H1 (cell line): ENCODE results near the gene OSBPL3. TPM values are rescaled to one million over a fixed set of nuclear protein-coding genes. Genes with fewer than 3 reads are reported as not detected.

ENCODE experiments used
- CTCF ChIA-PET: fragments of 300-600 bp; sonication (Branson Sonifier 250); formaldehyde crosslinking; loops from one replicate; lab custom pipeline; 2021; ENCODE audit not compliant: partially characterized antibody; lab: Charles Lee
- POLR2A ChIA-PET: fragments of 300-600 bp; sonication (Branson Sonifier 250); formaldehyde crosslinking; loops from one replicate; lab custom pipeline; 2021; ENCODE audit warnings: inconsistent platforms; ENCODE audit not compliant: partially characterized antibody; lab: Charles Lee
- DNase-seq, 2 experiments: peaks; one replicate each; pipeline versions ENCODE4 v3.0.0 to v3.0.0-alpha.2; 2010 to 2022; ENCODE audit warnings: low spot score in 2 of 2, low read depth in 1 of 2, mixed read lengths in 1 of 2
- FAIRE-seq: peaks from 2 replicates; lab custom pipeline; 2011; peaks lifted over from hg19 to GRCh38; lab: Jason Lieb, UNC
- H2AFZ ChIP-seq: 2 replicates; pipeline ENCODE4 v1.8.1; 2012; ENCODE audit warnings: low read length, inconsistent platforms
- H2AK5ac ChIP-seq: 2 replicates; pipeline ENCODE4 v1.6.1; 2013; ENCODE audit warnings: low read depth, low read length
- H2BK120ac ChIP-seq: replicated peaks from 2 replicates; pipeline ENCODE3; 2013; ENCODE audit warnings: low read depth, low read length, inconsistent platforms
- H2BK12ac ChIP-seq: 2 replicates; pipeline ENCODE4 v1.6.1; 2013; ENCODE audit warnings: low read depth, low read length
- H2BK15ac ChIP-seq: 2 replicates; pipeline ENCODE4 v1.6.1; 2013; ENCODE audit warnings: low read length
- H2BK20ac ChIP-seq: 2 replicates; pipeline ENCODE4 v1.6.1; 2013; ENCODE audit warnings: low read length
- H2BK5ac ChIP-seq: 2 replicates; pipeline ENCODE4 v1.6.1; 2013; ENCODE audit warnings: low read depth, low read length
- H3K14ac ChIP-seq: 2 replicates; pipeline ENCODE4 v1.6.1; 2013; ENCODE audit warnings: inconsistent platforms; ENCODE audit not compliant: insufficient read length
- H3K18ac ChIP-seq: 2 replicates; pipeline ENCODE4 v1.6.1; 2013; ENCODE audit warnings: low read length; ENCODE audit errors: extremely low read depth
- H3K23ac ChIP-seq: 2 replicates; pipeline ENCODE4 v1.6.1; 2013; ENCODE audit warnings: inconsistent platforms; ENCODE audit not compliant: insufficient read length
- H3K23me2 ChIP-seq: 2 replicates; pipeline ENCODE4 v1.6.1; 2013; ENCODE audit warnings: low read depth, low read length
- H3K27ac ChIP-seq: 2 replicates; pipeline ENCODE4 v1.6.1; 2011; ENCODE audit warnings: low read depth, low read length, inconsistent platforms
- H3K27me3 ChIP-seq, 4 experiments: replicated peaks in 1 of 4; 1 replicate in 1 of 4; 2 replicates in 3 of 4; pipeline versions ENCODE4 v1.6.1 to v1.8.1; 2011 to 2013; ENCODE audit warnings: low read length in 3 of 4, mild to moderate bottlenecking in 3 of 4, inconsistent platforms in 2 of 4, mixed read lengths in 2 of 4, moderate library complexity in 1 of 4; ENCODE audit not compliant: control insufficient read depth in 3 of 4, insufficient read depth in 3 of 4; ENCODE audit errors: extremely low read depth in 1 of 4
- H3K36me3 ChIP-seq, 4 experiments: 2 replicates each; pipeline versions ENCODE4 v1.6.1 to v1.8.1; 2011 to 2013; ENCODE audit warnings: mild to moderate bottlenecking in 4 of 4, low read length in 3 of 4, moderate library complexity in 2 of 4, control low read depth in 1 of 4, inconsistent platforms in 1 of 4; ENCODE audit not compliant: insufficient read depth in 4 of 4, control insufficient read depth in 2 of 4
- H3K4ac ChIP-seq: replicated peaks from 2 replicates; pipeline ENCODE3; 2013; ENCODE audit warnings: low read length, low read depth, mixed read lengths, inconsistent platforms; ENCODE audit not compliant: insufficient read length
- H3K4me1 ChIP-seq, 4 experiments: replicated peaks in 1 of 4; 1 replicate in 1 of 4; 2 replicates in 3 of 4; pipeline versions ENCODE4 v1.6.1 to v1.8.1; 2011 to 2013; ENCODE audit warnings: low read length in 3 of 4, inconsistent platforms in 2 of 4, mixed read lengths in 1 of 4; ENCODE audit not compliant: insufficient read depth in 4 of 4, control insufficient read depth in 3 of 4
- H3K4me2 ChIP-seq, 2 experiments: 2 replicates each; pipeline versions ENCODE4 v1.6.1 to v1.8.1; 2011 to 2013; ENCODE audit warnings: low read depth in 2 of 2, low read length in 2 of 2, control low read depth in 1 of 2, inconsistent platforms in 1 of 2, mild to moderate bottlenecking in 1 of 2; ENCODE audit not compliant: insufficient read depth in 1 of 2
- H3K4me3 ChIP-seq, 4 experiments: fragments of 200-600, 300-600 bp in 1 of 4; sonication (generic), shearing (Covaris generic), sonication (Bioruptor Twin) in 1 of 4; 2 replicates each; pipeline versions ENCODE4 v1.5.1 to v1.8.1; 2011 to 2016; ENCODE audit warnings: low read length in 4 of 4, low read depth in 3 of 4, control low read depth in 2 of 4, inconsistent platforms in 2 of 4, mild to moderate bottlenecking in 2 of 4, mixed read lengths in 1 of 4, moderate library complexity in 1 of 4; ENCODE audit not compliant: insufficient read depth in 2 of 4; ENCODE audit errors: extremely low read depth in 1 of 4
- H3K56ac ChIP-seq: replicated peaks from 2 replicates; pipeline ENCODE3; 2013; ENCODE audit warnings: low read depth, mild to moderate bottlenecking, mixed read lengths, low read length, inconsistent platforms; ENCODE audit not compliant: insufficient read length
- H3K79me1 ChIP-seq: 2 replicates; pipeline ENCODE4 v1.6.1; 2013; ENCODE audit warnings: low read depth, low read length, control low read depth
- H3K79me2 ChIP-seq, 2 experiments: 2 replicates each; pipeline versions ENCODE4 v1.6.1 to v1.8.1; 2012 to 2013; ENCODE audit warnings: low read length in 2 of 2, mild to moderate bottlenecking in 2 of 2, inconsistent platforms in 1 of 2; ENCODE audit not compliant: insufficient read depth in 2 of 2, control insufficient read depth in 1 of 2
- H3K9ac ChIP-seq, 4 experiments: replicated peaks in 1 of 4; 1 replicate in 1 of 4; 2 replicates in 3 of 4; pipeline versions ENCODE4 v1.6.1 to v1.8.1; 2011 to 2013; ENCODE audit warnings: low read depth in 3 of 4, low read length in 3 of 4, control low read depth in 2 of 4, mild to moderate bottlenecking in 2 of 4, moderate library complexity in 2 of 4, inconsistent platforms in 1 of 4; ENCODE audit errors: extremely low read depth in 1 of 4
- H3K9me3 ChIP-seq, 2 experiments: 2 replicates each; pipeline versions ENCODE4 v1.6.1 to v1.8.1; 2012 to 2013; ENCODE audit warnings: mild to moderate bottlenecking in 2 of 2, moderate library complexity in 2 of 2, control low read depth in 1 of 2, inconsistent platforms in 1 of 2, low read depth in 1 of 2, low read length in 1 of 2, mixed read lengths in 1 of 2; ENCODE audit not compliant: insufficient read depth in 2 of 2
- H4K20me1 ChIP-seq, 2 experiments: replicated peaks in 1 of 2; 2 replicates each; pipeline versions ENCODE3 to v1.8.1; 2011 to 2013; ENCODE audit warnings: inconsistent platforms in 2 of 2, low read length in 2 of 2, mild to moderate bottlenecking in 1 of 2; ENCODE audit not compliant: insufficient read depth in 2 of 2, control insufficient read depth in 1 of 2
- H4K5ac ChIP-seq: 2 replicates; pipeline ENCODE4 v1.6.1; 2013; ENCODE audit warnings: low read length, low read depth, mixed read lengths, inconsistent platforms; ENCODE audit not compliant: insufficient read length
- H4K8ac ChIP-seq: 2 replicates; pipeline ENCODE4 v1.8.0; 2013; ENCODE audit warnings: mild to moderate bottlenecking, moderate library complexity, low read length, inconsistent platforms; ENCODE audit not compliant: insufficient read depth; ENCODE audit errors: extremely low read depth
- H4K91ac ChIP-seq: replicated peaks from 2 replicates; pipeline ENCODE3; 2013; ENCODE audit warnings: low read length, mixed read lengths, inconsistent platforms; ENCODE audit not compliant: insufficient read length
- BRCA1 ChIP-seq: IDR thresholded peaks from 2 replicates; pipeline ENCODE4 v1.6.1; 2012; ENCODE audit warnings: low read depth, low read length, improper control_type of control experiment
- EGR1 ChIP-seq: IDR thresholded peaks from 2 replicates; pipeline ENCODE4 v1.6.1; 2011; ENCODE audit warnings: low read depth, low read length, borderline replicate concordance
- EZH2 ChIP-seq: fragments of 200-600 bp; sonication (generic); IDR thresholded peaks from 2 replicates; pipeline ENCODE4 v1.7.1; 2012; ENCODE audit warnings: low read depth, mild to moderate bottlenecking, moderate library complexity, low read length, inconsistent platforms; ENCODE audit not compliant: severe bottlenecking
- GABPA ChIP-seq: IDR thresholded peaks from 2 replicates; pipeline ENCODE4 v1.6.1; 2011; ENCODE audit warnings: mild to moderate bottlenecking, low read length, moderate library complexity, borderline replicate concordance; ENCODE audit not compliant: insufficient read depth
- GTF2F1 ChIP-seq: IDR thresholded peaks from 2 replicates; pipeline ENCODE4 v1.6.1; 2012; ENCODE audit warnings: low read depth, low read length, improper control_type of control experiment, borderline replicate concordance
- PHF8 ChIP-seq: fragments of 200-600 bp; sonication (generic); conservative IDR thresholded peaks from 2 replicates; pipeline ENCODE4 v1.7.1; 2012; ENCODE audit warnings: low read depth, mild to moderate bottlenecking, inconsistent platforms, low read length, moderate library complexity
- POLR2A ChIP-seq, 2 experiments: IDR thresholded peaks; 1 replicate in 1 of 2; 2 replicates in 1 of 2; pipeline ENCODE4 v1.6.1; 2011; ENCODE audit warnings: low read depth in 2 of 2, low read length in 2 of 2, mild to moderate bottlenecking in 2 of 2; ENCODE audit errors: control extremely low read depth in 1 of 2
- POU5F1 ChIP-seq: IDR thresholded peaks from 2 replicates; pipeline ENCODE4 v1.6.1; 2011; ENCODE audit warnings: low read depth, mild to moderate bottlenecking, low read length, moderate library complexity
- SIN3A ChIP-seq, 2 experiments: IDR thresholded peaks in 1 of 2; conservative IDR thresholded peaks in 1 of 2; 2 replicates each; pipeline ENCODE4 v1.6.1; 2011 to 2012; ENCODE audit warnings: low read length in 2 of 2, improper control_type of control experiment in 1 of 2, low read depth in 1 of 2, mild to moderate bottlenecking in 1 of 2
- SP1 ChIP-seq: IDR thresholded peaks from 2 replicates; pipeline ENCODE4 v1.6.1; 2011; ENCODE audit warnings: low read depth, low read length
- SP4 ChIP-seq: IDR thresholded peaks from 2 replicates; pipeline ENCODE4 v1.6.1; 2012; ENCODE audit warnings: low read length, inconsistent platforms
- SUZ12 ChIP-seq: fragments of 200-600 bp; sonication (generic); IDR thresholded peaks from 2 replicates; pipeline ENCODE4 v1.6.1; 2012; ENCODE audit warnings: mild to moderate bottlenecking, inconsistent platforms, low read length, moderate library complexity, mixed read lengths
- TAF1 ChIP-seq: IDR thresholded peaks from 2 replicates; pipeline ENCODE4 v1.6.1; 2011; ENCODE audit warnings: mild to moderate bottlenecking, low read depth, low read length
- TBP ChIP-seq: IDR thresholded peaks from 2 replicates; pipeline ENCODE4 v1.6.1; 2011; ENCODE audit warnings: low read depth, low read length, improper control_type of control experiment
- whole genome bisulfite sequencing, 2 experiments: shearing (Covaris generic) in 1 of 2; methylation state at CpG; one replicate each; pipeline versions ENCODE4 v1.1.6 to v1.1.7; 2013 to 2015; ENCODE audit warnings: low lambda C conversion rate in 2 of 2, mixed read lengths in 2 of 2, inconsistent platforms in 1 of 2, low coverage in 1 of 2, missing lambda C conversion rate in 1 of 2; ENCODE audit not compliant: insufficient replicate concordance in 2 of 2, insufficient coverage in 1 of 2, insufficient read length in 1 of 2; ENCODE audit errors: extremely low coverage in 1 of 2, missing lambda C conversion rate in 1 of 2; 5-methylcytosine and 5-hydroxymethylcytosine counted together
- polyA plus RNA-seq, 7 experiments: library from polyadenylated mRNA; depleted of rRNA in 3 of 7; stranded (reverse) in 5 of 7; unstranded in 2 of 7; fragments of >200 nt in 5 of 7; fragments of 200-250 nt in 2 of 7; gene quantifications; 1 replicate in 5 of 7; 2 replicates in 1 of 7; 4 replicates in 1 of 7; pipeline versions ENCODE4 v1.2.1 to v1.2.3, GENCODE V29; 2011 to 2013; ENCODE audit warnings: missing spikeins in 2 of 7, mixed read lengths in 2 of 7
- total RNA-seq: library from RNA; stranded (reverse); fragmentation: NEBNext Ultra II Directional; extraction: Animal tissue kit (Norgen Biotek cat#: 25700); gene quantifications from 2 replicates; pipeline ENCODE4 v1.2.1, GENCODE V29; 2021

Gene OSBPL3
- total and polyA plus RNA-seq, 2 of the 8 experiments (the other 6 are each of a cell fraction or from before 2014, with no cell fraction given) = 2.8 to 13.9 TPM

- WGBS, 2 experiments = 90% methylated on average over 3 of the region's 3 CpGs; no CpG with 5 or more reads in 1 of the 2 experiments
- Histone ChIP-seq H4K20me1 (peaks cover 0 to 6% of the 10 kb centered on the region in 2 experiments), H3K79me2 (peaks cover 0 to 44% of the 10 kb centered on the region in 2 experiments; a peak in 2 of 4 replicates), H3K18ac (no peak overlapping the region), H3K4me2 (no peak overlapping the region), H3K14ac (no peak overlapping the region), H2BK15ac (no peak overlapping the region), H4K8ac (no peak overlapping the region), H3K36me3 (no peaks in the 10 kb centered on the region), H3K9me3 (no peaks in the 10 kb centered on the region), H3K56ac (no peak overlapping the region), H3K27ac (no peak overlapping the region), H3K4me3 (no peak overlapping the region), H3K23ac (no peak overlapping the region), H4K91ac (no peak overlapping the region), H3K79me1 (no peaks in the 10 kb centered on the region; the same call in 1 of the 2 replicates), H3K4ac (no peak overlapping the region), H2AK5ac (no peak overlapping the region), H3K27me3 (peaks cover 0 to 9% (median 7%) of the 10 kb centered on the region in 4 experiments; a peak in 4 of 7 replicates), H2BK20ac (no peak overlapping the region), H3K23me2 (peaks cover 5% of the 10 kb centered on the region; the same call in 1 of the 2 replicates), H4K5ac (no peak overlapping the region), H2BK120ac (no peak overlapping the region), H3K9ac (no peak overlapping the region), H2BK5ac (no peak overlapping the region), H2BK12ac (no peak overlapping the region), H2AFZ (no peak overlapping the region), H3K4me1 (peaks cover 3 to 21% (median 12%) of the 10 kb centered on the region in 4 experiments; a peak in 6 of 7 replicates)
- ChIA-PET CTCF (no interaction called here), POLR2A (interaction anchor here (2.1 kb wide), 1 partner anchor 22 kb away, joined by 5 read pairs; no protein-coding TSS in a partner anchor)
- no peak for FAIRE-seq
- DNase-seq = no peak
- no peak for TF ChIP-seq GTF2F1
- no peak for TF ChIP-seq POU5F1
- TF ChIP-seq EZH2 = no peak
- no peak for TF ChIP-seq TAF1
- no peak for TF ChIP-seq POLR2A (IDR thresholded peaks at IDR 0.05; ENCODE audit: control extremely low read depth in 1 of 2, low read depth in 2 of 2, low read length in 2 of 2)
- no peak for TF ChIP-seq SP1
- TF ChIP-seq EGR1 = no peak
- TF ChIP-seq PHF8 = no peak
- TF ChIP-seq SP4 = no peak
- no peak for TF ChIP-seq BRCA1
- no peak for TF ChIP-seq SIN3A (conservative IDR thresholded peaks at IDR 0.05 in 1 of 2, IDR thresholded peaks at IDR 0.05 in 1 of 2; ENCODE audit: low read depth in 1 of 2, low read length in 2 of 2)
- TF ChIP-seq SUZ12 = no peak
- no peak for TF ChIP-seq GABPA
- TF ChIP-seq TBP = no peak
Observed at GRCh38 chr7:24975172-24975571, 4.8 kb downstream of the OSBPL3 start.
